K562 (cell line): ENCODE data around the gene SPTY2D1. TPM values are rescaled to one million over a fixed set of nuclear protein-coding genes. Genes with fewer than 3 reads are reported as not detected.
A peak's percentile ranks its signal among the peaks of the same experiment; 100 is the strongest.

Experiments
- C11orf30 ChIP-seq: fragments of 450-650 bp; IDR thresholded peaks from 2 replicates; pipeline ENCODE4 v1.6.1; 2016; ENCODE audit warnings: low read depth, mild to moderate bottlenecking
- CHD4 ChIP-seq: fragments of 200-600 bp; sonication (generic); IDR thresholded peaks from 3 replicates; pipeline ENCODE4 v1.6.1; 2012; ENCODE audit warnings: low read depth, mild to moderate bottlenecking, mixed read lengths, low read length, inconsistent platforms; ENCODE audit not compliant: insufficient read depth, insufficient replicate concordance, poor library complexity, severe bottlenecking
- HNRNPLL ChIP-seq: fragments of 200-400 bp; formaldehyde crosslinking; IDR thresholded peaks from 2 replicates; pipeline ENCODE4 v1.6.1; 2017; ENCODE audit warnings: low read length, low read depth, mild to moderate bottlenecking; ENCODE audit not compliant: poor library complexity, severe bottlenecking
- NFIC ChIP-seq: fragments of 450-650 bp; IDR thresholded peaks from 2 replicates; pipeline ENCODE4 v1.6.1; 2017; ENCODE audit warnings: mild to moderate bottlenecking, inconsistent platforms
- OTX1 ChIP-seq: fragments of 450-650 bp; formaldehyde crosslinking; IDR thresholded peaks from 2 replicates; pipeline ENCODE4 v1.4.0; 2022; ENCODE audit warnings: mild to moderate bottlenecking
- TCF3 ChIP-seq: sonication (generic); formaldehyde crosslinking; IDR thresholded peaks from 2 replicates; pipeline ENCODE4 v1.4.0; 2020; ENCODE audit warnings: mild to moderate bottlenecking, missing genetic modification reagents
- ZNF12 ChIP-seq: sonication (generic); formaldehyde crosslinking; IDR thresholded peaks from 2 replicates; pipeline ENCODE4 v1.4.0; 2020; ENCODE audit warnings: mild to moderate bottlenecking, missing genetic modification reagents
- ZNF766 ChIP-seq: fragments of 200-800 bp; sonication (Bioruptor generic); conservative IDR thresholded peaks from 2 replicates; pipeline ENCODE4 v1.6.1; 2016; ENCODE audit warnings: missing genetic modification characterization, missing compliant biosample characterization
- polyA plus RNA-seq, 8 experiments: library from polyadenylated mRNA; depleted of rRNA in 4 of 8; stranded (reverse) in 5 of 8; unstranded in 3 of 8; fragments of >200 nt; fragmentation: Nextera tagmentation in 2 of 8; fragmentation: Illumina TruSeq in 1 of 8; extraction: Ambion mirVana in 2 of 8; extraction: Trizol in 1 of 8; gene quantifications; 2 replicates each; pipeline versions ENCODE4 v1.2.1 to v1.2.3, GENCODE V29; 2011 to 2014; ENCODE audit warnings: inconsistent platforms in 1 of 8, missing spikeins in 1 of 8
- total RNA-seq, 7 experiments: library from RNA; depleted of rRNA in 6 of 7; stranded (reverse); fragments of >200 nt in 6 of 7; fragmentation: Illumina TruSeq in 2 of 7; extraction: Trizol in 2 of 7; gene quantifications; 2 replicates each; pipeline versions ENCODE4 v1.2.1 to v1.2.3, GENCODE V29; 2011 to 2021; ENCODE audit warnings: low replicate concordance in 1 of 7
- TF ChIP-seq, protein P1 (sequence below): fragments of 150-350 bp; IDR thresholded peaks from 2 replicates; pipeline ENCODE4 v1.6.1; 2014; ENCODE audit warnings: low read depth, mild to moderate bottlenecking, low read length, borderline replicate concordance
- TF ChIP-seq, protein P2 (sequence below): fragments of 250-450 bp; sonication (Bioruptor Pico); IDR thresholded peaks from 2 replicates; pipeline ENCODE4 v1.5.1; 2021; ENCODE audit warnings: mild to moderate bottlenecking

SPTY2D1 gene
- total and polyA plus RNA-seq, 9 of the 15 experiments (the other 6 are each of a cell fraction or from before 2014, with no cell fraction given): 3.2 to 32.1 (median 12.9) TPM

DNA sequence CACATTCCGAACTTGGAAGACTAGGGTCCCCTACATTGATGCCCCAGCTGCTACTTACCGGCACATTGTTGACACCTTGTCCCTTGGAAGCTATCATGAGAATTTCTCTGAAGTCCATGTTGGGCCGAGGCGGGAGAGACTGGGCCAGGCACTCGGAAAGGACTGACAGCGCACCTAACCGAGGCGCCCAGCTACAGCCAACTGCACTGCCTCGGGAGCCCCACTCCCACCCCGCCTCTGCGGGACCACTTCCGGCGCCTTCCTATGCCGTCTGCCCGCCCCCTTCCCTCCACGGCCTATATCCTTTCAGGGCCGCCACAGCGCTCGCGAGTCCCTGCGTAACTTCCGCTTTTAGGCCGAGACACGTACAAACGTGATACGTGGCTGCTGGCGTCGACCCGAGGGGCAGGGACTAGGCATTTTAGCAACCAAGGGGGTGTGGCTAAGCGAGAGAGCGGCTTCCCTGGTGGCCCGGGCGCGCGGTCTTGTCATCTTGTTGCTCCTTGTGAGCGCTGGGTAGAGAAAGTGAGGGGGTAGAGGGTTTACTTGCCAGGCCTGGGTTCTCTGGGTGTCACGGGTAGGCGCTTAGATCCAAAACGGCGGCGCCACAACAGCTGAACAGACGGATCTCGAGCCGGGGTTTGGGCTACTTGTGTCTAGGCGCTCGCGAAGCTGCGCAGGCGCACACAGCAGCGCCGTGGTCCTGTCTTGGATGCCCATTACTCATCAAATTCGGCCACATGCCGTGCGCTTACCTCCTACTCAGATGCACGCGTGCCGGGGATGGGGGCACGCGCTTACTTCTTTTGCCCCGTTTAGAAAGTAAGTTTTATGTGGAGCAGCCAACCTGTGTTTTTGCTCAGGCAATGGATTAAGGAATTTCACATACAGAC, at the start of gene SPTY2D1 (continued):
- TF ChIP-seq, protein P1, sequence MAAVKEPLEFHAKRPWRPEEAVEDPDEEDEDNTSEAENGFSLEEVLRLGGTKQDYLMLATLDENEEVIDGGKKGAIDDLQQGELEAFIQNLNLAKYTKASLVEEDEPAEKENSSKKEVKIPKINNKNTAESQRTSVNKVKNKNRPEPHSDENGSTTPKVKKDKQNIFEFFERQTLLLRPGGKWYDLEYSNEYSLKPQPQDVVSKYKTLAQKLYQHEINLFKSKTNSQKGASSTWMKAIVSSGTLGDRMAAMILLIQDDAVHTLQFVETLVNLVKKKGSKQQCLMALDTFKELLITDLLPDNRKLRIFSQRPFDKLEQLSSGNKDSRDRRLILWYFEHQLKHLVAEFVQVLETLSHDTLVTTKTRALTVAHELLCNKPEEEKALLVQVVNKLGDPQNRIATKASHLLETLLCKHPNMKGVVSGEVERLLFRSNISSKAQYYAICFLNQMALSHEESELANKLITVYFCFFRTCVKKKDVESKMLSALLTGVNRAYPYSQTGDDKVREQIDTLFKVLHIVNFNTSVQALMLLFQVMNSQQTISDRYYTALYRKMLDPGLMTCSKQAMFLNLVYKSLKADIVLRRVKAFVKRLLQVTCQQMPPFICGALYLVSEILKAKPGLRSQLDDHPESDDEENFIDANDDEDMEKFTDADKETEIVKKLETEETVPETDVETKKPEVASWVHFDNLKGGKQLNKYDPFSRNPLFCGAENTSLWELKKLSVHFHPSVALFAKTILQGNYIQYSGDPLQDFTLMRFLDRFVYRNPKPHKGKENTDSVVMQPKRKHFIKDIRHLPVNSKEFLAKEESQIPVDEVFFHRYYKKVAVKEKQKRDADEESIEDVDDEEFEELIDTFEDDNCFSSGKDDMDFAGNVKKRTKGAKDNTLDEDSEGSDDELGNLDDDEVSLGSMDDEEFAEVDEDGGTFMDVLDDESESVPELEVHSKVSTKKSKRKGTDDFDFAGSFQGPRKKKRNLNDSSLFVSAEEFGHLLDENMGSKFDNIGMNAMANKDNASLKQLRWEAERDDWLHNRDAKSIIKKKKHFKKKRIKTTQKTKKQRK: no peak
- peak; percentile 96 for TF ChIP-seq C11orf30
- TF ChIP-seq CHD4: no peak
- TF ChIP-seq NFIC: peak; percentile 33
- no peak for TF ChIP-seq ZNF766 (CRISPR knock-in tag)
- TF ChIP-seq, protein P2, sequence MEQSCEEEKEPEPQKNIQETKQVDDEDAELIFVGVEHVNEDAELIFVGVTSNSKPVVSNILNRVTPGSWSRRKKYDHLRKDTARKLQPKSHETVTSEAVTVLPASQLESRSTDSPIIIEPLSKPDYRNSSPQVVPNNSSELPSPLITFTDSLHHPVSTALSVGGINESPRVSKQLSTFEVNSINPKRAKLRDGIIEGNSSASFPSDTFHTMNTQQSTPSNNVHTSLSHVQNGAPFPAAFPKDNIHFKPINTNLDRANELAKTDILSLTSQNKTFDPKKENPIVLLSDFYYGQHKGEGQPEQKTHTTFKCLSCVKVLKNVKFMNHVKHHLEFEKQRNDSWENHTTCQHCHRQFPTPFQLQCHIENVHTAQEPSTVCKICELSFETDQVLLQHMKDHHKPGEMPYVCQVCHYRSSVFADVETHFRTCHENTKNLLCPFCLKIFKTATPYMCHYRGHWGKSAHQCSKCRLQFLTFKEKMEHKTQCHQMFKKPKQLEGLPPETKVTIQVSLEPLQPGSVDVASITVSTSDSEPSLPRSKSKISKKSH: no peak
- TF ChIP-seq HNRNPLL: peak; percentile 74
- no peak; the same call in 1 of the 2 replicates for TF ChIP-seq ZNF12
- TF ChIP-seq TCF3 (CRISPR knock-in tag): no peak
- TF ChIP-seq OTX1 (CRISPR knock-in tag): 0 out of 2 replicates have a peak, but pooled peaks have one; percentile 45
